ENCODE results near the gene AHCY. TPM values are rescaled to one million over a fixed set of nuclear protein-coding genes. Genes with fewer than 3 reads are reported as not detected.

The AHCY gene
- total RNA-seq, 3 donors from 2014 or later (not counting 1 experiment from before 2014, with no cell fraction given), result 7.1 to 8.3 (median 7.7) TPM

- Mint-ChIP-seq H3K27me3 (ENCODE audit: low read depth in 2 of 2) (peaks cover 6 to 10% of the 10 kb centered on the region in 2 donors), H3K4me3 (no peak overlapping the region), H3K9me3 (no peaks in the 10 kb centered on the region), H3K4me1 (peaks cover 13 to 18% of the 10 kb centered on the region in 2 donors), H3K27ac (no peak overlapping the region), H3K36me3 (no peaks in the 10 kb centered on the region)
- Histone ChIP-seq H3K27me3 (ENCODE audit: control insufficient read depth, insufficient read depth, low read length) (peaks cover 10% of the 10 kb centered on the region), H3K9me3 (ENCODE audit: control insufficient read depth, insufficient read depth, low read length) (no peaks in the 10 kb centered on the region), H3K4me3 (ENCODE audit: low read length) (no peak overlapping the region), H3K4me1 (ENCODE audit: control insufficient read depth, insufficient read depth, low read length) (peaks cover 22% of the 10 kb centered on the region), H3K27ac (ENCODE audit: low read length) (no peak overlapping the region), H3K36me3 (ENCODE audit: control insufficient read depth, insufficient read depth, low read length) (no peaks in the 10 kb centered on the region)
- no peak for TF ChIP-seq CTCF (IDR thresholded peaks at IDR 0.05)
- WGBS (ENCODE audit: insufficient coverage), result 20% methylated on average over 41 of the region's 45 CpGs
- no peak for ATAC-seq
- no peak for DNase-seq
- intact Hi-C loops (cut with micrococcal nuclease), result loop anchor here (1.0 to 2.0 kb wide), 5 partner anchors 8 to 458 kb away; partner anchors contain the start of gene AHCY
These were observed 8.2 kb upstream of the AHCY start for GRCh38 chr20:34311118-34312023.

GRCh38 chr20:34310481-34311117 is 7.4 kb upstream of the AHCY start:
- Mint-ChIP-seq H3K4me1 (peaks cover 13 to 18% of the 10 kb centered on the region in 2 donors), H3K4me3 (no peak overlapping the region), H3K36me3 (no peaks in the 10 kb centered on the region), H3K27me3 (ENCODE audit: low read depth in 2 of 2) (peaks cover 6 to 10% of the 10 kb centered on the region in 2 donors), H3K27ac (no peak overlapping the region), H3K9me3 (no peaks in the 10 kb centered on the region)
- ATAC-seq (no peak), DNase-seq (no peak)
- intact Hi-C loops (cut with micrococcal nuclease), result no loop called here
- Histone ChIP-seq H3K27me3 (ENCODE audit: control insufficient read depth, insufficient read depth, low read length) (peaks cover 10% of the 10 kb centered on the region), H3K9me3 (ENCODE audit: control insufficient read depth, insufficient read depth, low read length) (no peaks in the 10 kb centered on the region), H3K36me3 (ENCODE audit: control insufficient read depth, insufficient read depth, low read length) (no peaks in the 10 kb centered on the region), H3K4me3 (ENCODE audit: low read length) (no peak overlapping the region), H3K27ac (ENCODE audit: low read length) (no peak overlapping the region), H3K4me1 (ENCODE audit: control insufficient read depth, insufficient read depth, low read length) (peaks cover 22% of the 10 kb centered on the region)
- WGBS (ENCODE audit: insufficient coverage), result 90% methylated on average over 19 of the region's 19 CpGs
- no peak for TF ChIP-seq CTCF (IDR thresholded peaks at IDR 0.05)

GRCh38 chr20:34309691-34310090 is 6.5 kb upstream of the AHCY start:
- TF ChIP-seq CTCF (IDR thresholded peaks at IDR 0.05), result no peak
- no peaks in the 10 kb centered on the region for H3K36me3 ChIP-seq (ENCODE audit: control insufficient read depth, insufficient read depth, low read length)
- Mint-ChIP-seq H3K27ac (no peak overlapping the region), H3K4me3 (no peak overlapping the region), H3K27me3 (ENCODE audit: low read depth in 2 of 2) (peaks cover 6 to 10% of the 10 kb centered on the region in 2 donors), H3K4me1 (peaks cover 13 to 18% of the 10 kb centered on the region in 2 donors), H3K36me3 (no peaks in the 10 kb centered on the region), H3K9me3 (no peaks in the 10 kb centered on the region)
- H3K4me3 ChIP-seq (ENCODE audit: low read length), result no peak overlapping the region
- no peak overlapping the region for H3K27ac ChIP-seq (ENCODE audit: low read length)
- WGBS (ENCODE audit: insufficient coverage), result 98% methylated on average over 3 of the region's 3 CpGs
- no peaks in the 10 kb centered on the region for H3K9me3 ChIP-seq (ENCODE audit: control insufficient read depth, insufficient read depth, low read length)
- DNase-seq, result no peak
- intact Hi-C loops (cut with micrococcal nuclease), result no loop called here
- ATAC-seq, result no peak
- peaks cover 10% of the 10 kb centered on the region for H3K27me3 ChIP-seq (ENCODE audit: control insufficient read depth, insufficient read depth, low read length)
- H3K4me1 ChIP-seq (ENCODE audit: control insufficient read depth, insufficient read depth, low read length), result peaks cover 22% of the 10 kb centered on the region
